ENCODE measurements around the gene FADS6.
"Not testable (repeated sequence)": the region's sequence is repeated elsewhere in the genome, so short reads cannot be mapped to it uniquely, and the experiment has no call there.

The FADS6 gene

DNA sequence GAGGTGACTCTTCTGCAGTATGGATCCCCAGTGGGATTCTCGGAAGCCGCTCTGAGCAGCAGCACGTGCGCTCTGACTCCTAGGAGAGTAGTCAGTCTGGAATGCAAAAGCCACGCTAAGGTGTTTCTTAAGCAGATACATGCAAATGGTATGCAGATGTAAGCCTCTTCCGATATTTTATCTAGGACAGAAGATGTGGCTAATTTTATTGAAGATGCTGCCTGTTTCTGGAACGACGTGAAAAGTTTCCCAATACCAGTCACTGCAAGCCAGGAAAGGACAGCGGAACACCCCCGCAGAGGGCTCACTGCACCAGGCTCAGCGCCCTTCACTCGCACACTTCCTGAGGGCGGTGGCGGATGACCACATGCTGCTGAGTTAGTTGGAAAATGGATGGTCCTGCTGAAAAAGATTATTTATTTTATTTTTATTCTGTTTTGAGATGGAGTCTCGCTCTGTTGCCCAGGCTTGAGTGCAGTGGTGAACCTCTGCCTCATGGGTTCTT, 10.1 kb downstream of the FADS6 start:
- no peak for DNase-seq

DNA sequence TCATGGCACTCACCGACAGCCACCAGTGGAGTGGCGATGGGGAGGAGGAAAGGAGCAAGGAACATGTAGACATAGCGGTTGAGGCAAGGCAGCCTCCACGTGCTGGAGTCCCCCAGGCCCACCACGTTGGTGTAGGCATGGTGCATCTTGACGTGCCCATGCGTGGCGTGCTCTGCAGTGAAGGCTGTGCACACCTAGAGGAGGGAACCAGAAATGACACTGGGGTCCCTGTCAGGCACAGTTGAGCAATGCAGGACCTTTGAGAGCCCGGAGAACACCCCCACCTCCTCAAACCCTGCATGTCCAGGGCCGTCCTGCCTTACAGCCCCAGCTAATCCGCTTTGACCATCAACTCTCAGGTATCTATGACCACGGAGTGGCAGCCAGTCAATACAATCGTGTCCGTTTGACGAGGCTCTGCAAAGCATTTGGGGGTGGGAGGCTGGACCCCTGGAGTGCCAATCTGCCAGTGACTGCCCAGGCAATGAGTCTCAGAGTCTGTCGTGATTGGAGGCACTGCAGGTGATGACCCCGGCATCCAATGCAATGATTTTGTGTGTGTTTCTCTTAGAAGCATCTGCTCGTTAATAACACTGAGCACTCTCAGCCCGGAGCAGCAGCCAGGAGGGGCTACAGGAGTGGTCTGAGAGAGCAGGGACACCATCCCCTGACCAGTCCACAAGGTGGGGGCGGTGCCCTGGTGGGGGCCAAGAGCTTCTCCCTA, 10.8 kb downstream of the FADS6 start:
- DNase-seq: no peak

DNA sequence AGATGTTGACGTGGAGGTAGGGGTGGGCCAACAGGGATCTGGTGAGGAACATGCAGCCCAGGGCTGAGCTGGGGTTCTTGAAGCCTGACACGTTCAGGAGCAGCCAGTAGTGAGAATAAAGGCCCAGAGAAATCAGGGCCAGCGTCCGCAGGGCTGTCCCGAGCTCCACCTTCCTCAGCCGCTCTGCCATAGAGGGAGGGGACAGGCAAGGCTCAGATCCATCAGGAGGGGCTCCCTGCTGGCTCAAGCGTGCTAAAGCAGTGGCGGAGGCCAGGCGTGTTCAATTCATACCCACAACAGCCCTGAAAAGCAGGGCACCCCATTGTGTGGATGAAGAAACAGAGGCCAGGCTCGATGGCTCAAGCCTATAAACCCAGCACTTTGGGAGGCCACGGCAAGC, 12.4 kb downstream of the FADS6 start:
- no peak for DNase-seq

DNA sequence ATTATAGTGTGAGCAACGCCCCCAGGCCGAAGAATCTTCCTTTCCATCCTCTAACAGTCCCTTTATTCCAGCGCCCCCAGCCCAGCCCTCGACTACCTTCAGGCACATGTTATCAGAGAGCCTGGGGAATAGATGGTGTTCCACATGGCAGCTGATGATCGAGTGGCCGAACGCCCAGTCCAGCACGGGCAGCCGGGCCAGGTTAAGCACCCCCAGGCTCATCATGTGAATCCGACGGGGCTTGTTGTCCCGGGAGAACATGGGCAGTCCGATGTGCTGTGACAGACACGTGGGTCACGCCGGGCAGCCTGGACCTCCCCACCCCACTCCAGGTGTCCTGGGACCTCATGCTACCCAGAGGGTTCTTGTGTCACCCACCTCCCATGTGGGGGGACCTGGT, 14.1 kb downstream of the FADS6 start:
- no peak for DNase-seq

DNA sequence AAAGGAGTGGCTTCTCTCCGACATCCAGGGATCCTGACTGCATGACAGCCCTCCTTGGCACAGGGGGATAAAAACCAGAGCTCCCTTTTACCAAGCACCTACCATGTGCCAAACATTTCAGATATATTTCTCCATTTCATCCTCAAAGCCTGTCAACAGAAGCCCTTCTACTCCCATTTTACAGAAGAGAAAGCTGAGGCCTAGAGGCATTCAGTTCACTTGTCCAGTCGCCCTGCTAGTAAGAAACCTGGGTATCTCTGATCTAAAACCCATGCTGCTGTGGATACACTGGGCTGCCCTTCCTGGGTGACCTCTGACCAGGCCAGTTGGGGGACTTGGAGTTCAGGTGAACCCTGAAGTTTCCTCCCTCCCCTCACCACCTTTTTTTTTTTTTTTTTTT, 14.8 kb downstream of the FADS6 start:
- DNase-seq: no peak

DNA sequence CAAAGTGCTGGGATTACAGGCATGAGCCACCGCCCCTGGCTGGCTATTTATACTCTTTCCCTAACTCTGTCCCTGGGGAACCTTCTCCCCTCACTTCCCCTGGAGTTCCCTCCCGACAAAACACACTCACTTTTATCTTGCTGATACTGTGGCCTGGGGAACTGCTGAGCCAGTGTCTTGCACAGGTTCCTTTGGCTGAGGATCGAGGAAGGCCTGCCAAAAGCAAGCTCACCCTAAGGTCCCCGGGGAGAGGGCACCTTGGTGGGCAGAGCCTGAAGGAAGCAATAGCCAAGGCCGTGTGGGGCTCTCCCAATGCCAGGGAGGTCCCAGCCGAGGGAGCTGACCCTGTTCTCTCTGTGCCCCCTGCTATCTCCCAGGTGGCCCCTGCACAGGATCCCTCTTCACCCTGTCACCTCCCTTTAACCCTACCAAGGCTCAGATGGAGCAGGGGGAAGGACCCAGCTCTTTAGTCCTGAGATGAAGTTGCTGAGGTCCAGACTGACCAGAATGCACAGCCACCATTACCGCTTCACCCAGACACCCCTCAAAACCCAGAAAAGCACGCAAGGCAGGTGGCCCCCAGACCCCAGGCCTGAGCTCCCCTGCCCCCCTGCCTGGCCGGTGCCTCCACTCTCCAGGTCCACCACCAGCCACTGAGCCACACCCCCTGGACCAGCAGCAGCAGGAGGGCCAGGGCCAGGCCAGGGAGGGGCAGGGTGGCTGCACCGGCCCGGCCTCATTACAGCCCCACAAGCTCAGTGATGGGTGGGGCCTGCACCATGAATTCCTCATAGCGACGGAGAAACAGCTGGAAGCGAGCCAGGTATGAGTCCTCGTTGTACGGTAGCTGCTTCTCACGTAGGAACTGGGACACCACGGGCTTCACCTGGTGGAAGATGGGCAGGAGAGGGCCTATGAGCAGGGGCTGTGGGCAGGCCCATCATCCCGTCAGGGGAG, 15.6 kb downstream of the FADS6 start:
- no peak for DNase-seq

DNA sequence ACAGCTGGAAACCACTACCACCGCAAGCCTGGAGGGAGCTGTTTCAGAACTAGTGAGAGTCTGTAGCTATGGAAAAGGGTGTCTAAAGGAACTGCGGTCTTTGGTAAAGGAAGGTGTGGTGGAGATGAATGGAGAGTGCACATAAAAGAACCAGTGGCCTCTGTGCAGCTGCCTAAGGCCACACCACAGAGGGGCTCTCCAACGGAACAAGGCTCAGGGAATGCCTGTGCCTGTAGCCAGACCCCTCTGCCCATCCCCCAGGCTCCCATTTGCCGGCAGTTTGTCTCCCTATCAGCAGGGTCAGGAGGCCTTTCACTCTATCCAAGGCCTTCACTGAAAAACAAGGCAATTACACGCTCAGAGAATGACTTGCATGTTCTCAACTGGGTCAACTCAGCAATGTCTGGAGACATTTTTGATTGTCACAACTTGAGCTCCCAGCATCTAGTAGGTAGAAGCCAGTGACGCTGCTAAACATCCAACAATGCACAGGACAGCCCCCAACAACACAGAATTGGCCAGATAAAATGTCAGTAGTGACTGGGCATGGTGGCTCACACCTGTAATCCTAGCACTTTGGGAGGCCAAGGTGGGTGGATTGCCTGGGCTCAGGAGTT, 17.3 kb downstream of the FADS6 start:
- DNase-seq: no peak

DNA sequence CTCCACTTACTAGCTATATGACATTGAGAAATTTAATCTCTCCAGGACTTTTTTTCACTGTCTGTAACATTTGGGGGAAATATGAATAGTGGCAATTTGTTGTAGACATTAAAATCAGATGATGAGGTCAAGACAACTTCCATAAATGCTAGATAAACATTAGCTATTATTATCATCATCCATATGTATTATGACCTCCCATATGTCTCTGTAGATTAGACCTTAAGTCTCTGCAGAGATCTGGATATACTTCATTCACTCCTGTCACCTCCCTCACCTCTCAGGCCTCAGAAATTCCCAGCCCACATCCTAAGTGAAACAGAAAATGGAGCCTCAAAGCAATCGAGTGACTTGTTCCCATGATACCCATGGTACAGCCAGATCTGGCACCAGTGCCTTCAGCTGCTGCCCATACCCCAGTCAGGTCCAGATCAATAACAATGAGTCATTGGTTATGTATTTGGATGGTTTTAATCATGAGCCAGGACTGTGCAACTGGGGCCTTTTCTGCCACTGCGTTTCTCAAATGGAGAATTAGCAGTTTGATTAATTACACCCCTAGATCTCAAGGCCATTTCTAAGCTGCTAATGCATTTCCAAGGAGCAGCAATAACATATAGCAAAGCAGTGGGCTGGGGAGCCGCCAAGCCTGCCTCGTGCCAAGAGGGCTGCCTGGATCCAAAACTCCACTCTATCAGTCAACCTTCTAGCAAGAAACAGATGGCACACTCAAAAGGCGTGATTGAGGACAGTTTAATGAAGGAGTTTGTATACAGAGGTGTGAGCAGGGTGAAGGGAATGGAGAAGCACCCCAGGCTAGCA, 18.1 kb downstream of the FADS6 start:
- DNase-seq: no peak

DNA sequence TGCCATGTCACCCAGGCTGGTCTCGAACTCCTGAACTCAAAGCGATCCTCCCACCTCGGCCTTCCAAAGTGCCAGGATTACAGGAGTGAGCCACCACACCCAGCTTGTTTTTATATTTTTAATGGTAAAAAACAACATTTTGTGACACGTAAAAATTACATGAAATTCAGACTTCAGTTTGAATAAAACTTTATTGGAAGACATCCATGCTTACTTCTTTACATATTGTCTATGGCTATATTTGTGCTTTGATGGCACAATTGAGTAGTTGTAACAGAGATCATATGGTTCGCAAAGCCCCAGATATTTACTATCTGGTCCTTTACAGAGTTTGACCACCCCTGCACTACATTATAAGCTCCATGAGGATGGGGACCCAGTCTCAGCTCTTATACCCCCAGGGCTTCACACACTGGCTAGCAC, 18.8 kb downstream of the FADS6 start:
- no peak for DNase-seq

DNA sequence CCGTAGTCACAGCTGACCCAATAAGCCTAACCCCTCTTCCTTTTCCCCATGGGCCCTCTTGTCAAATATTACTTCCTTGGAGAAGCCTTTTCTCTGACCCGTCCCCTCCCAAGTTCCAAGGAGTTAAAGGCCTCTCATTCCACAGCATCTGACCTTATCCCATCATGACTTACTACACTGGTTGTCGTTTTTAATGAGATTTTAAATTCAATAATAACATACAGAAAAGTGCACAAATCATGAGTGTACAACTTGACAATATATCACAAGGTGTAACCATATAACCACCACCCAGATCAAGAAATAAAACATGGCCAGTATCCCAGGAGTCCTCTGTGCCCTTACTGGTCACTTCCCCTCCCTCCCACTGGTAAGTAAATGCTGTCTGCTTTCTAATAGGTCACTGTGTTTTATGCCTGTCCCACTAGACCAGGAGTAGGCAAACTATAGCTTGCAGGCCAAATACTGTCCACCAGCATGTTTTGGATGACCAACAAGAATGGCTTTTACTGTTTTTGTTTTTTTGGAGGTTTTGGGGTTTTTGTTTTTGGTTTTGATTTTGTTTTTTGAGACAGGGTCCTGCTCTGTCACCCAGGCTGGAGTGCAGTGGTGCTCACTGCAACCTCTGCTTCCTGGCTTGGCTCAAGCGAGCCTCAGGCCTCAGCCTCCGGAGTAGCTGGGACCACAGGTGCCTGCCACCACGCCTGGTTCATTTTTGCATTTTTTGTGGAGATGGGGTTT, 19.4 kb downstream of the FADS6 start:
- no peak for DNase-seq

DNA sequence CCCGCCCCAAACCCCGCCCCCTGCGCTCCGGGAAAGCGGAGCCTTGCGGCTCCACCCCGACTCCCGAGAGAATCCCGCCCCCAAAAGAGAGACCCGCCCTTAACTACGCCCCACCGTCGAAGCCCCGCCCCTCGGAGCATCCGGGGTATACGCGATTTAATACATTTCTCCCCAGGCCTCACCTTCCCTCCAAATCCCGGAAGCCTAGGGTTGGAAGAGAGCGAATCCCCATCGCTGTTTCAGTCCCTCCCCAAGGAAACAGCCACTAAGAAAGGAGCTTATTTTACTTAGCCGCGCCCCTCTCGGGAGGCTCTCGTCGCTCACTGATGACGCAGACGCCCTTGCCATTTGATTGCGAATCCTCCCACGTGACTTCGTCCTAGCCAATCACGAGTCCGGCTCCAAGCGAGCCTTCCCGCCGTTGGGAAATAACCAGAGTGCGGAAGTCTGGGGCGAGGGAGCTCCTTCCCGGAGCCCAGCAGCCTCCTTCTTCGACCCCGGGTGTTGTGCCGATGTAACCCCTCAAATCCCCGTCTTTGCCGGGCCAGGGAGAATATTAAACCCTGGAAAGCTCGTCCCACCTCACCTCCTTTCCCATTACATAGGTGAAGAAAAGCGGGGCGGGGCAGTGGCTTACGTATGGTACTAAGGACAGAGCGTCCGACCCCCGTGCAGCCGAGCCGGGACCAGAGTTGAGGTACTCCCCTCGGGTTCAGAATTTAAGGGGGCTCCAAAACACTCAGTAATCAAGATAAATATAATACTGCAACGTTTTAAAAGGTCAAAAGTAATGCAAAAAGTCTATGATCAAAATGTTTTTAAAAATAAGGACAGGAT, 20.2 kb downstream of the FADS6 start:
- peak; percentile 100 for DNase-seq

DNA sequence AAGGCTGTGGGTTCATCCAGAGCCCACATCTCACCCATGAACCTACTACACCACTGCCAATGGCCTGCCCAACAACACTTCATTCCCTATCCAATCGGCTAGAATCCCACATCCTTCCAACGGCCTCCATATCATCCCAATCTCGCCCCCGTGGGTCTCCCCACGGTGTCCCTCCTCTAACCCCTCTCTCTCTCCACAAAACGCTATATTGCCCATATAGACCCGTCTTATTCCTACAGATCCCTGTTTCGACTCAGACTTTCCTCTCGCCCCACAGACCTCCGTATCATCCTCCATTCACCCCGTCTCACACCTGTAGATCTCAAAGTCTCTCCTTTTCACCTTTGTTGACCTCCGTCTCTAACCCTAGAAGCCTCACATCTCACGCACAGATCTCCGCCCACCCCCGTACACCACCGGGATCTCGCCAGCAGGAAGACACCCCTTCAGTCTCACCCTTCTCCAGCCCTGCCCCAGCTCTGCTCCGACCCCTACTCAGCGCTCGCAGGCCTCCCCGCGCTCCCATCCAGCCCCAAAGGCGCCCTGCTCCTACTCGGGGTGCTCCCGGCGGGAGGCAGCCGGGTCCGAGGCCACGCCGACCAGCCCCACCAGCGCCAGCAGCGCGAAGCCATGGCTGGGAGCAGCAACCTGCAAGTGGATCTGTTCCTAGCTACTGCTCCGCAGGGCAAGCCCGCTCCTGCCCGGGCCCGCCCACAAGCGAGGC, 21.0 kb downstream of the FADS6 start, which contains the start of gene FDXR:
Gene FDXR, minus strand, starts transcription at position 682 of the 724 bp plus-strand sequence. Its CDS starts 50 bp downstream, at position 632.
- no peak for DNase-seq

DNA sequence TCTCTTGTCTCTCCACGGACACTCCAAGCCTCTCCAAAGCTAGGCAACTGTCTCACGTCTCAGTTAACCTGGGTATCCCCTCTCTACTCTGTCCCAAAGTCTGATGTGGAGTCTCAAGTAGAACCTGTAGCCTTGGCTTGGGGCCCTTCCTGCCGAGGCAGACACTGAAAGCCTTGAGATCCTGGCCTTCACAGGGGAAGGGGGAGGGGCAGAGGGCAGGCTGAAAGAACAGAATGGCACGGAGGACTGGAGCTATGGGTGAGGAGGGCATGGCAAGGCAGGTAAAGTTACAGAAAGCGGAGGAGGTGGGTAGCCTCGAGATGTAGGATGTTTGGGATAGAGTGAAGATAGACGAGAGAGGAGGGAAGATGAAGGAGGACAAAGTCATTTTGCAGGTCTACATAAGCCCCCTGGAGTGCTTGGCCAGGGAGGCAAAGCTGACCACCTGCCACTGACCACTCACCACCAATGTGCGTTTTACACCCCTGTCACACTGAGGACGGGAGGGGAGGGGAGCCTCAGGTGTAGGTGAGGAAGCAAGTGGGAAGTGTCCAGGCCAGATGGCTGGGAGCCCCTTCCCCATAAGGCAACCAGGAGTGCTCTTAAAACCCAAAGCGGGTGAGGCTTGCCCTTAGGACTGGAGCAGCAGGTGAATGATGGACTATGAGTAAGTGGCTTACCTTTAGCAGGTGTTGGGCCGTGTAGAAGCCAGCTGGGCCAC, 21.9 kb downstream of the FADS6 start:
- no peak for DNase-seq

DNA sequence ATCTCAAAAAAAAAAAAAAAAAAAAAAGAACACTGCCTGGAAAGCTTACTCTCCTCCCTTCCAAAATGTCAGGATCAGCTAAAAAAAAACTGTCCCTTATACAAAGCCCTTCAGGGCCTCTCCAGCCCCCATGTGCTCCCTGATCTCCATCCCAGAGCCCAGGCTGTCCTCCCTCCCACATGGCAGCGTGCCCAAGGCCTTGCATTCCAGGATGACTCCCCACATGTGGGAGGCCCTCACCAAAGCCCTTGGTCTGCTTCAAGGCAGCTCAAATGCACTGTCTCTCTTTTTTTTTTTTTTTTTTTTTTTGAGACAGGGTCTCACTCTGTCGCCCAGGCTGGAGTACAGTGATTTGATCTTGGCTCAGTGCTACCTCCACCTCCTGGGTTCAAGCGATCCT, 22.9 kb downstream of the FADS6 start:
- DNase-seq: no peak

DNA sequence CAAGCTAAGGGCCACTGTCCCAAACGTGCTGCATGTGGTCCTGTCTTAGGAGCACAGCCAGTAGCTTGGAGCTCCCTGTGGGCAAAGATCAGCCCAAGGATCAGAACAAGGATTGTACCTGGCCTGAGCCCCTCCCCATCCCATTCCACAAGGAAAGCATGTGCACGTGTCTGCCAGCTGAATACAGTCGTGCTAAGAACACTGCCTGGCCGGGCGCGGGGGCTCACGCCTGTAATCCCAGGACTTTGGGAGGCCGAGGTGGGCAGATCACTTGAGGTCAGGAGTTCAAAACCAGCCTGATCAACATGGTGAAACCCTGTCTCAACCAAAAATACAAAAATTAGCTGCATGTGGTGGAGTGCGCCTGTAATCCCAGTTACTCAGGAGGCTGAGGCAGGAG, 23.4 kb downstream of the FADS6 start:
- not testable (repeated sequence) for DNase-seq

DNA sequence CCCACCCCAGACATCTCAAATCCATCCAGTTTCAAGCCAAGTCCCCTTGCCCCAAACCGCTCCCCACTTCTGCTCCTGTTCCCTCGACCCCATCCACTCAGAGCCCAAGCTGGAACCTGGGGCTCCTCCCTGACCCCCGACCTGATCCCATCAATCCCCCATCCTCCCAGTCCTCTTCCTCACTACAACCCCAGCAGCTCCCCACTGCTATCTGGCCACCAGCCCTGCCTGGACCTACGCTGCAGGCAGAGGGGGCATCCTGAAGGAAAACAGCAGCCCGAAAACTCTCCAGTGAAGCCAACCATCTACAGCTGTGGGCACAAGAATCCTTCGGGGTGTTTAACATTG, 24.6 kb downstream of the FADS6 start:
- no peak for DNase-seq

DNA sequence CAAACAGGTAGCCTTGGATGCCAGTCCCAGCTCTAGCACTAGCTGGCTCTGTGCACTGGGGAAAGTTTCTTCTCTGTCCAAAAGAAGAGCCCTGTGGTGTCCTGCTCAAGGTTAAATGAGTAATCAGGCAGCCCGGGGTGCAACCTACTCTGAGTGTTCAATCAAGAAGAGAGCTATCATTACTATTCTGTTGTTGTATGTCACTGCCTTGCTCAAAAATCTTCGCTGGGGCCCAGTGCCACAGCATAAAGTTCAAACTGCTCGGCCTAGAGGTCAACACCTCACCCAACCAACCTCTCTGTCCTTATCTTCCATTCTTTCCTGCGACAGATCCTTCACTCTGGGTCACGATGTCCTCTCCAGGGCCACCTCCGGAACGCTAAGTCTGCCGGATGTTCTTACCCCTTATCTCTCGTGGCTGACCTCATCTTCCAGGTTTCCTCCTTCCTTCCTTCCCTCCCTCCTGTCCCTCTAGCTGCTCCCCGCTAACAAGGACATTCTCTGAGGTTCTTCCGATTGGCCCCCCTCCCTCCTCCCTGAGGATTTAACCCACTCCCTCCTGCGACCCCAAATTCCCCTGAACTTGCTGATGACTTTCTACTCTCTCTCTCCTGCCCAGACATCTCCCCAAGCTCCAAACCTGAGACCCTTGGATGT, 25.1 kb downstream of the FADS6 start:
- no peak for DNase-seq

DNA sequence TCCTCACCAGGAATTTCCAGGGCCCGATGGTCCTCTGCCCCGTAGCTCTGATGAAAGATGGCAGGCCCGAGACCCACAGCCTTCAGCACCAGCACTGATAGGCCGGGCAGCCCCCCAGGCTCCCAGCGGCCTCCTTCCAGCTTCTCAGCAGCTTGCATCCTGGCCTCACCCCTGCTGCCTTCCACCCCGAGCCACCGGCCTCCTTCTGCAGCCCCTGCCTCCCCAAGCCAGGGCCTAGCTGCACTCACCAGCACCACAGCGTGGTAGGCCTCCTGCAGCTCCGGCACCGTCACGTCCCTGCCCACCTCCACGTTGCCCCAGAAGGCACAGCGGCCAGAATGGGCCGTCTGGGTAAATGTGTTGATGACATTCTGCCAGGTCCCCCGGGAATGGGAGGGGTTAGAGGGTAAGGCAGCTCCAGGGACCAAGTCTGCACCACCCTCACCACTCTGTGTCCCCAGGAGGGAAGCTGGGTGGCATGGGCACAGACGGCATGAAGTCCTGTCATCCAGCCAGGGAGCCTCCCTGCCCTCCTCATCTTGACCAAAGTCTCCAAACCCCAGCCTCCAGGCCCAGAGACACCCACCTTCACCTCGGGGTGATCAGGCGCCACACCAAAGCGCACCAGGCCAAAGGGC, 27.1 kb downstream of the FADS6 start:
- DNase-seq: no peak

Data from DMS153 (cell line).